Activated T-helper 17 cell treated with anti-CD3 and anti-CD28 coated beads, Interleukin-2, amount 50 U/mL, for 72 hours (primary cell): ENCODE measurements around the gene ELP4. TPM values are rescaled to one million over a fixed set of nuclear protein-coding genes. Genes with fewer than 3 reads are reported as not detected.
A peak's percentile ranks its signal among the peaks of the same experiment; 100 is the strongest.

Experiments
- ATAC-seq: fragments of 150-1000 bp; cut with Tn5 transposase; replicated peaks from 2 replicates; pipeline ENCODE4 v1.10.0; 2021; ENCODE audit warnings: mild to moderate bottlenecking, moderate library complexity
- H3K27ac Mint-ChIP-seq: one replicate; pipeline ENCODE4 v1.8.0; 2022; ENCODE audit warnings: mixed read lengths
- H3K27me3 Mint-ChIP-seq: one replicate; pipeline ENCODE4 v1.8.0; 2022; ENCODE audit warnings: mixed read lengths
- H3K36me3 Mint-ChIP-seq: one replicate; pipeline ENCODE4 v1.8.0; 2022; ENCODE audit warnings: low read depth, mild to moderate bottlenecking, mixed read lengths
- H3K4me1 Mint-ChIP-seq: one replicate; pipeline ENCODE4 v1.8.0; 2022; ENCODE audit warnings: mixed read lengths
- H3K4me3 Mint-ChIP-seq: one replicate; pipeline ENCODE4 v1.8.0; 2022; ENCODE audit warnings: mild to moderate bottlenecking, mixed read lengths
- H3K9me3 Mint-ChIP-seq: one replicate; pipeline ENCODE4 v1.8.0; 2022; ENCODE audit warnings: mixed read lengths
- total RNA-seq, 2 donors: library from RNA; stranded (reverse); gene quantifications; one replicate each; pipeline ENCODE4 v1.2.3, GENCODE V29; 2022

Gene ELP4
- total RNA-seq, 2 donors from 2014 or later: 15.9 to 19.0 TPM

DNA sequence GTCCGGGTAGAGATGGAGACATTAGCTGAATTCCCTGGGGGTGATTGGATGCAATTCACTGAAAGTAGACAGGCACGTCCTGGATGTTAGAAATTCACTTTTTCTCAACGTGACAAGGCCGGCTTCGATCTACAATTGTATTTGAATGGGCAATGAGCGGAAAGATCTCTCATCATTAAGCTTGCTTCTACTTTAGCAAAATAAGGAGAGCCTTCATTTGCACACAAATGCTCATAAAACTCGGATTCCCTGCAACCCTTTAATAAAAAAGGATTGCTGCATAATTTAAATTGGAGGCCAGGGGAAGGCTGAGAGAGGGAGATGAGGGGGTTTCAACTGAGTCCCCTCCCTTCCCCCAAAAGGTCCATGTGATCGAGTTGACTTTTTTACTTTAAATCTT, 312.2 kb downstream of the ELP4 start:
- Mint-ChIP-seq H3K9me3 (peaks cover 7% of the 10 kb centered on the region), H3K27ac (no peak overlapping the region), H3K27me3 (peaks cover 49% of the 10 kb centered on the region), H3K4me1 (peaks cover 9% of the 10 kb centered on the region), H3K4me3 (no peak overlapping the region), H3K36me3 (peaks cover 10% of the 10 kb centered on the region)
- ATAC-seq: no peak

DNA sequence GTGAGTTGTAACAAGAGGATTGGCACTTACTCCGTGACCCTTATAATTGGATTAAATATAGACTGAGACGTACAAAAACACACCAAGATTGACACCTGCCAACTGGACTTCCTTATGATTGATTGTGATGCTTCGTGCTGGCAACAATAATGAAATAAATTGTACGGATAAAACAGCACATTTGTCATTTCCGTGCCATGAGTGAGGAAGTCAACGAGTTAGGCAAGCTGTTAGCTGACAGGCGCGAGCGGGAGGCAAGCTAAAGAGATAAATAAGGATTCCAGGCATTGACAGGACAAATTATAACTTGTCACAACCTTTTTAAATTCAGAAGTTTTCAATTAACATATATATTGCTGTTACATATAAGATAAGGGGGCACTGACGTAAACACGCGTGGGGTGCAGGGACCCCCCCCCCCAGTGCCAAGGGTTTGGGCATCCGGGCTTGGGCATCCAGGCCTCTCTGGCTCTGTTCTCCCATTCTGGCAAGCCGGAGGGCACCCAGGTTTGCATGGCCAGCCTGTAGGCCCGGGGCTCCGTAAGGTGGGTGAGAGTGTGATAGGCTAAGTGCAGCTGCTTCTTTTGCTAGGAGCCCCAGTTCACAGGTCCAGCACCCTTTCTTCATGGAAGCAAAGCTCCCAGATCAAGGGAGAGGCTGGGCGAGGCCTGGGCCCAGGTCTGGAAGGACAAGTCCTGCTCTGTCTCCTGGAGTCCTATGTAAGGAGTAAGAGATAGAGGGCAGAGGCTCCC, 312.8 kb downstream of the ELP4 start:
- peaks cover 9% of the 10 kb centered on the region for H3K4me1 Mint-ChIP-seq
- H3K4me3 Mint-ChIP-seq: no peak overlapping the region
- peaks cover 11% of the 10 kb centered on the region for H3K36me3 Mint-ChIP-seq
- ATAC-seq: no peak
- peaks cover 7% of the 10 kb centered on the region for H3K9me3 Mint-ChIP-seq
- no peak overlapping the region for H3K27ac Mint-ChIP-seq
- peaks cover 48% of the 10 kb centered on the region for H3K27me3 Mint-ChIP-seq

DNA sequence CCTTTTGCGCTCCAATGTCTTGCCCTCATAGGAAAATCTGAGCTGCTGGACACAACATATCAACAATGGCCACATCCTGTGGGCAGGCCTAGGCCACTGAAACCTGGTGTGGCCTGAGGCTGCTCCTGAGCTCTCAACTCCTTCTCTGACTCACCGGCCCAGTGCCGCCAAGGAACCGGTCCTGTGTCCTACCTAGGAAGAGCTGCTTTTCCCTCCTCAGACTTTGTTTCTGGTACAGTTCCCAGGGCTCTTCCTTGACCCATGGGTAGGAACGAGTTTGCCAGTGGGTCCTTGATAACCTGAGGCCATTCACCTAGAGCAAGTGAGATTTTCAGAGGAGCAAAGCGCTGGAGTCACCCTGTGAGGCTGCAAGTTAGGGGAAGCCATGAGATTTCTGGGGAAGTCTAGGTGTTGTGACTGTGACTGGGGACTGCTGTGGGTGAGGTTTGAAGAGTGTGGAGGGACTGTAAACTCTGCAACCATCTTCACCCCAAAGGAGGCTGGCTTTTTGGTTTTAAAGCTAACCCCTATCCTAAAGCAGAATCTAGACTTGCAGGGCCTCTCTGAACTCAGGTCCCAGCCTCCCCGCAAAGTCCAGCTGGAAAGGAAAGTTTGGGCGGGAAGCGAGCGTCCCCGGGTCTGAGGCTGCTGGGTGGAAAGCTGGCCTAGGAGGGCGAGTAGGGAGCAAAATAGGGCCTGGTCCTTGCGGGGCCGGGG, 313.5 kb downstream of the ELP4 start:
- Mint-ChIP-seq H3K4me3 (no peak overlapping the region), H3K27me3 (peaks cover 55% of the 10 kb centered on the region), H3K9me3 (peaks cover 7% of the 10 kb centered on the region), H3K4me1 (peaks cover 9% of the 10 kb centered on the region), H3K27ac (no peak overlapping the region), H3K36me3 (peaks cover 19% of the 10 kb centered on the region)
- ATAC-seq: no peak

DNA sequence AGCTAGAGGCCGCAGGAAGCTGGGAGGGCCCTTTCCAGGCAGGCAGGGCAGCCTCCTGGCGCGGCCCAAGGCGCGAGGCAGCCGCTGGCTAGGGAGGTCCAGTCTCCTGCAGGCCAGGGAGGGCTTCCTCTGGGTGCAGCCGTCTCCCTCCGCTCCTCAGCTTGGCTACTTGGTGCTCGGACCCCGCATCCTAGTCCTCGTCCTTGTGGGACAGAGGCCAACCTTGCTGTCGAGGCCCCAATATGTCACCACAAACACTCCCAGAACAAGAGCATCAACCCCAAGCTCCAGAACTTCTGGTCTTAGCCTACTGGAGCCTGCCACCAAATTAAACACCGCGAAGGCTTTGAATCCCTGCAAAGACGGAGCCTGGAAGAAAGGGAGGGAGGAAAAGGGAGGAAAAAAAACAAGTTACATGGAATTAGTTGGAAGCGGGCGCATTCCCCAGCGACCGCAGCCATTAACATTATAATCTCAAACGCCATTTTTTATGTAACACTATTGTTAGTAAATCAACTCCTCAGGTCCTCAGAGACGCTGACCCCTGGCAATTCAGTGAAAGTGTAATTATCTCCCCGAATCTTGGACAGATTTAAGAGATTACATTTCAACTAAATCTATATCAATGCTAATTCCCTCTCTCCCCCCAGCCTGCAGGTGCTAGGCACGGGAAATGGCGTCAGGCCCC, 314.2 kb downstream of the ELP4 start:
- ATAC-seq: no peak
- Mint-ChIP-seq H3K4me1 (peaks cover 9% of the 10 kb centered on the region), H3K36me3 (peaks cover 20% of the 10 kb centered on the region), H3K27me3 (peaks cover 54% of the 10 kb centered on the region), H3K27ac (no peak overlapping the region), H3K4me3 (no peak overlapping the region), H3K9me3 (peaks cover 7% of the 10 kb centered on the region)

DNA sequence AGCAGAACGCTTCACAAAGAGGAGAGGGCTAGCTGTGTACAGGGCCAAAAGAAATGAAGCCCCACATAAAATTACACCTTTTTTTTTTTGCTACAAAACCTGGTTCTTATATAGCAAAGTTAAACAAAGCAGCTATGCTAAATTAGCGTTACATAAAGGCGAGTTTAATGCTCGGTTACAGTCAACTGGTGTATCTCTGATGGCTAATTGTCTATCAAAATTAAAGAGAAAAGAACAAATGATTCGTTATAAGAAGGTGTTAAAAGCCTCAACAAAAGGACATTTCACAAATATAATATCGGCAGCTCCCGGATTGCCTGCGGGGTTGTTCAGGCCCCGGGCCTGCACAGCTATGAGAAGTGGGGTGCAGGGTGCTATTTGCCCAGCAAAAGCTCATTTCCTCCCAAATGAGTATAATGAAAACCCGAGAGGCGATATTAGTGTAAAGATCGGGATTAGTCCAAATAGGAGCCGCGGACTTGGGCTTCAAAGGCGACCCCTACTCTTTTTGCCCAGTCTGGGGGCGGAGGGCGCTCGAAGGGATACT, 314.8 kb downstream of the ELP4 start:
- Mint-ChIP-seq H3K4me1 (peaks cover 9% of the 10 kb centered on the region), H3K27ac (no peak overlapping the region), H3K27me3 (peaks cover 57% of the 10 kb centered on the region)

DNA sequence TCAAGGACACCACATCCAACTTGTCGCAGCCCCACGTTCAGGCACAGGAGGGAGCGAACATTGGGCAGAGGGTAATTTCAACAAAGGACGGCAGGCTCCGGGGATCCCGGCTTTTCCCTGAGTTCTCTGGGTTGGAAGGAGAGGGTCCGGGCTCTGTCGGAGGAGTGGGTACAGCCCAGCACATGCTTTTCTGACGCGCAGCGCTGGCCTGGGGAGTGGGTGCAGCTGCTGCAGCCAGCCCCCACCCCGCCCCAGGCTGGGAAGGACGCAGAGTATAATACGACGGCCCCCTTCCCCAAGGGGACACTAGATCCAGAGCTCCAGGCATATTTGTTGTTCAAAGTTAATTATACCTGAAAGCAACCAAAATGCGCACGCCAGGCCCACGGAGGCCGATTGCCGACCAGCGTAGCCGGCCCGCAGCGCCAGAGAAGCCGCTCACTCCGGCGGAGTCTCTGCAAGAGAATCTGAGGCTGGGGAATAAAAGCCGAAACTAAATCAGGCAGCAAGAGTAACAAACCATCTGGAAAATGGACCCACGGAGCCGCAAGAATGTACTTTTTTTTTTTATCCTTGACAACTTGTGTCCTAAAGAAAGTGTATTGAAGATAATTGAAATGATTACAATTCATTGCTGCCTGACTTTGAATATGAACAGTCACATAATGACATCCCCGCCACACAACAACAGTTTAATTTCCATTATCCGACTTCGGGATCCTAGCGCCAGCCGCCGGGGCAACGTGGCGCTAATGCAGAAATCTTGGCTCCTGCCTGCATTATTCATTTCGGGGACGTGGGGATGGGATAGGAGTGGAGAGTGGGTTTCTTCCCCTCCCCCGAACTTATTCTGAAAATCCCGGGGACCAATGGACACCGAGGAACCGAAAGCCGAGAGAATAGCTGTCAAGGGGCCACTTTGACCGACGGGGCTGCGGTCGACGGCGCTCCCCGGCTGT, 315.6 kb downstream of the ELP4 start:
- no peak for ATAC-seq
- H3K4me1 Mint-ChIP-seq: peaks cover 9% of the 10 kb centered on the region
- H3K36me3 Mint-ChIP-seq: peaks cover 20% of the 10 kb centered on the region
- peaks cover 7% of the 10 kb centered on the region for H3K9me3 Mint-ChIP-seq
- H3K27me3 Mint-ChIP-seq: peaks cover 64% of the 10 kb centered on the region
- no peak overlapping the region for H3K4me3 Mint-ChIP-seq
- H3K27ac Mint-ChIP-seq: no peak overlapping the region

More for the DNA sequence above, 314.8 kb downstream of the ELP4 start:
- no peak overlapping the region for H3K4me3 Mint-ChIP-seq
- H3K9me3 Mint-ChIP-seq: peaks cover 7% of the 10 kb centered on the region
- ATAC-seq: no peak
- H3K36me3 Mint-ChIP-seq: peaks cover 20% of the 10 kb centered on the region

DNA sequence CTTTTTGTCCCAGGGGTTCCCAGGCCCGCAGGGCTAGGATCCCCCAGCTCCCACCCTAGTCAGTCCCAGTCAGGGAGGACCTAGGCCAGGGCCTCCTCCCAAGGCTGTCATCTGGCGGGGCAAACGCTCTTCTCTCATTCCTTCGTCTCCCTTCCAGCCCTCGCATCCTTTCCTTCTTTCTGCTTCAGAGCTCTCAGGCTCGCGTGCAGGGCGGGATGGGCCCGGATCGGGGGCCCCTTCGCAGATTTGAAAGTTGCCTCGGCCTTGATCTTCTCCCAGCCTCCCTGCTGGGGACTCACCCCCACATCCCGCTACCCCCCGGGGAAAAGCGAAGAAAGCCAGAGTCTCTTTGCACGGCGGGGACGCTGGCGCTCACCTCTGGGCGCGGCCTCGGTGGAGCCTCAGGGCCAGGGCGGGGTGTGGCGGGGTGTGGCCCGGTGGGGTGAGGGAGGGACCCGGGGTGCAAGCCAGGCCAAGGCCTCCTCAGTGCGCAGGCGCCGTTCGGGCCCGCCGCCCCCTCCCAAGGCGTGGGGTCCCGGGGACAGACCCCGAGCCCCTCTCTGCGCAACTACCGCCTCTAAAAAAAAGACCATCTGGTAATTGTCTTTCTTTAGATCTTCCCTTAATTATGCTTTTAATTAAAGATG, 316.4 kb downstream of the ELP4 start:
- peaks cover 20% of the 10 kb centered on the region for H3K36me3 Mint-ChIP-seq
- no peak for ATAC-seq
- peaks cover 9% of the 10 kb centered on the region for H3K4me1 Mint-ChIP-seq
- peak overlapping the region; percentile 40 for H3K4me3 Mint-ChIP-seq
- H3K27me3 Mint-ChIP-seq: peaks cover 68% of the 10 kb centered on the region
- H3K27ac Mint-ChIP-seq: no peak overlapping the region
- peaks cover 7% of the 10 kb centered on the region for H3K9me3 Mint-ChIP-seq

DNA sequence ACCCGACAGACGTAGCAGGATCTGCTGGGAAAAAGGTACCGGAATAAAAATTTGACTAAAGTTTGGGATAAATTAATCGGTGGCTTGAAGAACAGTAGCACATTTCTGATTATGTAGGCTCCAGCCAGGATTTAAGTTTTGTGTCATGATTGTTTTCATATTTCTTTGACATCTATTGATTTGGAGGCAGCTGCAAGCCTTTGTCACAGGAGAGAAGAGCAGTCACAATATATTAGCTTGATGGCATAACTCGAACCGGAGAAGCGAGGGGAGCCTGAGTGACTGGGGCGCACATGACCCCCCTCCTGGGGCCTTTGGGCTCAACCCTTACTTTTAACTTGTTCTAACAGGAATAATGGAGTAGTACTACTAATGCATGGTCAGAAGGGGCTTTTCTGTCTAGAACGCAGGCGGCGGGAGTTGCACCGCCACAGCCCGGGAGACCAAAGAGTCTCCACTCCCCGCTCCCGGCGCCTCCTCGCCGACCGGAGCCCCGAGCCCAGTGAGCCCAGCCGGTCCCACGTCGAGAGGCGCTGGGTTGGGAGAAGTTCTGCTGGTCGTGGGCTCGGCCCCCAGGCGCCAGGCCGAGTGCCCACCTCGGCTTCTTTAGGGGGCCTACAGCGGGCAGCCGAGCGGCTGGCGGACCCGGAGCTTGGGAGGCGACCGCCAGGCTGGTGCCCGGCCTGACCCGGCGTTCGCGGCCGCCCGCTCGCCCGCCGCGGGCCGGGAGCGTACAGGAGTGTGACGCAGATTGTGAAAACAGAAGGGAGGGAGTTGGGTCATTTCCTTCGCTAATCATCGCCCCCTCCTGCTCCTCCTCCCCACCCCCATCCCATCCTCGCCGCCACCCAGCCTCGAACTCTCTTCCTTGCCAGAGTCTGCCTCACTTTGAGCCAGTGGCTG, 317.2 kb downstream of the ELP4 start:
- peaks cover 62% of the 10 kb centered on the region for H3K27me3 Mint-ChIP-seq
- peaks cover 3% of the 10 kb centered on the region for H3K9me3 Mint-ChIP-seq
- H3K36me3 Mint-ChIP-seq: peaks cover 20% of the 10 kb centered on the region
- H3K4me1 Mint-ChIP-seq: peaks cover 5% of the 10 kb centered on the region
- H3K4me3 Mint-ChIP-seq: peak overlapping the region; percentile 40
- ATAC-seq: no peak
- no peak overlapping the region for H3K27ac Mint-ChIP-seq

DNA sequence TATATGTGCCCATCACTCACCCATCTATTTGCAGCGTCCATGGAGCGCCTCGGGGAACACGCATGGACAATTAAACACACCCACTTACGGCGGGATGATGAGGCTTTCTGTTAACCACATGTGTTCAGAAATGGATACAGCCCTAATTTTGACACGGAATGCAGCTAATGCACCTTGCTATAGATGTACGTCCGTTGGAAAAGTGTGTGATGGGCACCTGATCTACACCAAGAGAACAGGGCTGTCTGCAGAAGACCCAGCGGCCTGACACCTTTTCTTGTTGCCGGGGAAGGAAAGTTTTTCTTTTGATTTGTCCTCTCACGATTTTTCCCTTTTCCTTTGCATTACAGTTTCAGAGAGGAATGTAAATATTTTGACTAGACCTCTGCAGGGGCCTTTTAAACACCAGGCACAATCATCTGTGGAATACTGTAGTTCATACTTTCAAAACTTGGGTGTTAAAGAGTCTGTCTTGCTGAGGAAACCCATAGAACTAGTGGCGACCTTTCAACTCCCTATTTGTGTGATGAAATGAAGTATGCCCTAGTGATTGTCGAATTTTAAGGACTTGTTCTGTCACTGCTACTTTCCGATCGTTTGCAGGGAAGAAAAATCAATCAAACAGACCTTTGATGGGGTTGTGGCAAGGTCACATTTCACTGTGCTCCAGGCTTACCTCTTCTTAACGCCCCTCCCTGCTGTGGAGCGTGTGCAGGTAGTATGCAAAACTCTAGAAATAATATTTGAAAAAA, 318.1 kb downstream of the ELP4 start:
- H3K27me3 Mint-ChIP-seq: peaks cover 56% of the 10 kb centered on the region
- H3K9me3 Mint-ChIP-seq: no peaks in the 10 kb centered on the region
- peaks cover 5% of the 10 kb centered on the region for H3K4me1 Mint-ChIP-seq
- H3K27ac Mint-ChIP-seq: no peak overlapping the region
- no peak for ATAC-seq
- peak overlapping the region; percentile 7 for H3K4me3 Mint-ChIP-seq
- peaks cover 20% of the 10 kb centered on the region for H3K36me3 Mint-ChIP-seq

DNA sequence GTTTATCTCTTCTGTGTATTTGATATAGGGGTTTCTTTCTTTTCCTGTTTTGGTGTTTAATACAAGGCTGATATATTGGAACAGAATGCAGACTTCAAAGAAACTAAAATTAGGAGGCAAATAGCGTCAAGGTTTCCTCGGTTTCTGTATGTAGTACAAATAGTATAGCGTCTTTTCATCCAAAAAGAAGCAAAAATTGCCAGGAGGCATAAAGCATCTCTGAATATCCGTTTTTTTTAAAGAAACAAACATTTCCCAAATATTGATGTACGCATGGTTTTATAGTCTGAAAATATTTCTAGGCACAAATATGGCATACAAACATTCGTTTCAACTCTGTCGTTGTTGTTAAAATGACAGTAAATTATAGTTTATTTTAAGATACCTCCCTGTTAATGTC, 318.6 kb downstream of the ELP4 start:
- peaks cover 16% of the 10 kb centered on the region for H3K36me3 Mint-ChIP-seq
- peaks cover 51% of the 10 kb centered on the region for H3K27me3 Mint-ChIP-seq
- H3K27ac Mint-ChIP-seq: no peak overlapping the region
- ATAC-seq: no peak
- no peaks in the 10 kb centered on the region for H3K9me3 Mint-ChIP-seq
- H3K4me3 Mint-ChIP-seq: no peak overlapping the region
- peaks cover 5% of the 10 kb centered on the region for H3K4me1 Mint-ChIP-seq

DNA sequence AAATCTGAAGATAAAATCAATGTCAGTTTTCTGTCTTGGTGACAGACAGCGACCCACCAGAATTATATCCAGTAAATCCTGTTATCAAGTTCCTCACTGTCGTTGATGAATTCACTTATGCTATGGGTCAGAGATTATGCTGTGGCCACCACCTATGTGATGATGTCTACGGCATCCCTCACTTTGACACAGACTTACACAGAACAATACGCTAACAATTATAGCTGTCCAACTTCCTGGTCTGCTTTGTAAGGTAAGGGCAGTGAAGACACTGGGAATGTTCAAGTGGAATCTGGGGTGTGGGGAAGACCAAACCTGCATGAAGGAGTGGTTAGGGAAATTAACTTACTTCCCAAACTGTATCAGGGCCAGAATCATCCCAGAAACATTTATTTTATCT, 320.8 kb downstream of the ELP4 start:
- Mint-ChIP-seq H3K4me1 (peaks cover 5% of the 10 kb centered on the region), H3K4me3 (no peak overlapping the region), H3K27ac (no peak overlapping the region), H3K27me3 (peaks cover 45% of the 10 kb centered on the region), H3K9me3 (no peaks in the 10 kb centered on the region), H3K36me3 (peaks cover 10% of the 10 kb centered on the region)
- no peak for ATAC-seq

DNA sequence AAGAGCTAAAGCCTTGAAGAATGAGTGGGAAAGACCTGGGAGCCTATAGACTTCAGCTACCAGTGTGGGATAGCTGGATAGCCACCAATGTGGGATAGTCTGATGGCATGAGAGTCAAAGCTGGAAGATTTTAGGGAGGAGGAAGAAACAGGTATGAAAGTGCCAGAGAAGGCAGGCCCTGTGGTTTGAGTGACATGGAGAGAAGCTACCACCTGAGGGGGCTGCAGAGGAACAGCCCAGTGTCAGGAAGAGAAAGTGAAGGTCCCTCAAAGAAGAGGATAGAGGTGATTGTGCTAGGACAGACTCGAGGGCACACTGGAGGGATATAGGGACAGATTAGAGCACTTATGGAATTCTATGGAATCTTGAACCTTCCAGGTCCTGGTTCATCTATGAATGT, 324.7 kb downstream of the ELP4 start:
- no peaks in the 10 kb centered on the region for H3K36me3 Mint-ChIP-seq
- H3K9me3 Mint-ChIP-seq: no peaks in the 10 kb centered on the region
- no peak overlapping the region for H3K27ac Mint-ChIP-seq
- peaks cover 35% of the 10 kb centered on the region for H3K27me3 Mint-ChIP-seq
- H3K4me3 Mint-ChIP-seq: no peak overlapping the region
- ATAC-seq: no peak
- H3K4me1 Mint-ChIP-seq: no peaks in the 10 kb centered on the region
